ENCODE measurements around the gene ARMC10. TPM values are rescaled to one million over a fixed set of nuclear protein-coding genes. Genes with fewer than 3 reads are reported as not detected.
"Not testable (repeated sequence)": the region's sequence is repeated elsewhere in the genome, so short reads cannot be mapped to it uniquely, and the experiment has no call there.

Gene ARMC10
- total RNA-seq = 10 to 100 TPM; 28.7 to 44.0 (median 33.9) TPM

GRCh38 chr7:103074519-103075336 is at the start of gene ARMC10, which contains the start of gene FBXL13:
ARMC10 (plus strand) TSS chr7:103075140; CDS start chr7:103075273, 133 bp downstream.
FBXL13 (minus strand) TSS chr7:103074796.
- peak in 1 of 3 donors; percentile 13 for TF ChIP-seq CTCF (IDR thresholded peaks at IDR 0.05)
- ATAC-seq (ENCODE audit: low FRiP score) (peak; percentile 96), DNase-seq (ENCODE audit: low spot score) (peak; percentile 72)

GRCh38 chr7:103025341-103025740 is 49.6 kb upstream of the ARMC10 start:
- ATAC-seq (ENCODE audit: low FRiP score) = no peak
- TF ChIP-seq CTCF (IDR thresholded peaks at IDR 0.05) = no peak
- no peak for DNase-seq (ENCODE audit: low spot score)

- TF ChIP-seq CTCF (IDR thresholded peaks at IDR 0.05) = no peak
- DNase-seq (ENCODE audit: low spot score) (no peak), ATAC-seq (ENCODE audit: low FRiP score) (no peak)
Observed at GRCh38 chr7:103031024-103031423, 43.9 kb upstream of the ARMC10 start.

DNA sequence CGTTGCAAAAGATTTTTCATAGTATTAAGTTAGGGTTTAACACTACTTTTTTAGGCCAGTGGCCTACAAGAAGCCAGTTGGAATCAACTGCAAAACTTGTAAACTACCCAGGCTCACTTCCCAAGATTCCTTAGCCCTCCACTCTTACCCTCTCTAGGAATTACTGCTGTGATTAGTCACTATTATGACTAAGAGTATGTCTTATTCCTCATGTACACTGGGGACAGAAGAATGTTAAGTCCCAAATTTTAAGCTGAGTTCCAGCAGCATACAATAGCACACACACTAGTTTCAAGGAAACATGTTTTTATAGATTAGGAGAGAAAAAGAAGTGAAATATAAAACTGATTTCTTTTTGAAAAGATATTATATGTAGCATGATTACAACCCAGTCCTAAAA is 43.2 kb upstream of the ARMC10 start:
- no peak for TF ChIP-seq CTCF (IDR thresholded peaks at IDR 0.05)
- DNase-seq (ENCODE audit: low spot score) (no peak), ATAC-seq (ENCODE audit: low FRiP score) (no peak)

DNA sequence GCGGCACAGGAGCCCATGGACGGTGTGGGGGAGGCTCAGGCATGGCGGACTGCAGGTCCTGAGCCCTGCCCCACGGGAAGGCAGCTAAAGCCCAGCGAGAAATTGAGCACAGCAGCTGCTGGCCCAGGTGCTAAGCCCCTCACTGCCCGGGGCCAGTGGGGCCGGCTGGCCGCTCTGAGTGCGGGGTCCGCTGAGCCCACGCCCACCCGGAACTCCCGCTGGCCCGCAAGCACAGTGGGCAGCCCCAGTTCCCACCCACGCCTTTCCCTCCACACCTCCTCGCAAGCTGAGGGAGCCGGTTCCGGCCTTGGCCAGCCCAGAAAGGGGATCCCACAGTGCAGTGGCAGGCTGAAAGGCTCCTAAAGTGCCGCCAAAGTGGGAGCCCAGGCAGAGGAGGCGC is 40.6 kb upstream of the ARMC10 start:
- DNase-seq (ENCODE audit: low spot score); ATAC-seq (ENCODE audit: low FRiP score): not testable (repeated sequence)

DNA sequence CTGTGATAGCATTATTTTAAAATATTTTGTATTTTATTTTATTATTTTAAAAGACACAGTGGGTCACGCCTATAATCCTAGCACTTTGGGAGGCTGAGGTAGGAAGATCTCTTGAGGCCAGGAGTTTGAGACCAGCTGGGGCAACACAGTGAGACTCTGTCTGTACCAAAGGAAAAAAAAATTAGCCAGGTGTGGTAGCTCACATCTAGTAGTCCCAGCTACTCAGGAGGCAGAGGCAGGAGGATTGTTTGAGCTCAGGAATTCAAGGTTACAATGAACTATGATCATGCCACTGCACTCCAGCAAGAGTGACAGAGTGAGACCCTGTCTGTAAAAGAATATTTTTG is 37.5 kb upstream of the ARMC10 start:
- no peak for ATAC-seq (ENCODE audit: low FRiP score)
- DNase-seq (ENCODE audit: low spot score) = no peak
- TF ChIP-seq CTCF (IDR thresholded peaks at IDR 0.05) = no peak

DNA sequence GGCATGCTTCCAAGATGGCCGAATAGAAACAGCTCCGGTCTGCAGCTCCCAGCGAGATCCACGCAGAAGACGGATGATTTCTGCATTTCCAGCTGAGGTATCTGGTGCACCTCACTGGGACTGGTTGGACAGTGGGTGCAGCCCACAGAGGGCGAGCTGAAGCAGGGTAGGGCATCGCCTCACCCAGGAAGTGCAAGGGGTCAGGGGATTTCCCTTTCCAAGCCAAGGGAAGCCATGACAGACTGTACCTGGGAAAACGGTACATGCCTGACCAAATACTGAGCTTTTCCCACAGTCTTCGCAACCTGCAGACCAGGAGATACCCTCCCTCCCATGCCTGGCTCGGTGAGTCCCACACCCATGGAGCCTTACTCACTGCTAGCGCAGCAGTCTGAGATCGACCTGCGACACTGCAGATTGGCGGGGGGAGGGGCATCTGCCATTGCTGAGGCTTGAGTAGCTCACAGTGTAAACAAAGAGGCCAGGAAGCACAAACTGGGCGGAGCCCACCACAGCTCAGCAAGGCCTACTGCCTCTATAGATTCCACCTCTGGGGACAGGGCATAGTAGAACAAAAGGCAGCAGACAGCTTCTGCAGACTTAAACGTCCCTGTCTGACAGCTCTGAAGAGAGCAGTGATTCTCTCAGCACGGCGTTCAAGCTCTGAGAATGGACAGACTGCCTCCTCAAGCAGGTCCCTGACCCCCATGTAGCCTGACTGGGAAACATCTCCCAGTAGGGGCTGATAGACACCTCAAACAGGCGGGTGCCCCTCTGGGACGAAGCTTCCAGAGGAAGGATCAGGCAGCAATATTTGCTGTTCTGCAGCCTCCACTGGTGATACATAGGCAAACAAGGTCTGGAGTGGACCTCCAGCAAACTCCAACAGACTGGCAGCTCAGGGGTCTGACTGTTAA is 36.9 kb upstream of the ARMC10 start:
- DNase-seq (ENCODE audit: low spot score) = not testable (repeated sequence)

GRCh38 chr7:103041815-103042214 is 33.1 kb upstream of the ARMC10 start:
- ATAC-seq (ENCODE audit: low FRiP score); DNase-seq (ENCODE audit: low spot score): not testable (repeated sequence)

More for the DNA sequence above, 36.9 kb upstream of the ARMC10 start:
- not testable (repeated sequence) for ATAC-seq (ENCODE audit: low FRiP score)
